Measurements from ENCODE around the gene TMA7B.

- TF ChIP-seq, protein P1, sequence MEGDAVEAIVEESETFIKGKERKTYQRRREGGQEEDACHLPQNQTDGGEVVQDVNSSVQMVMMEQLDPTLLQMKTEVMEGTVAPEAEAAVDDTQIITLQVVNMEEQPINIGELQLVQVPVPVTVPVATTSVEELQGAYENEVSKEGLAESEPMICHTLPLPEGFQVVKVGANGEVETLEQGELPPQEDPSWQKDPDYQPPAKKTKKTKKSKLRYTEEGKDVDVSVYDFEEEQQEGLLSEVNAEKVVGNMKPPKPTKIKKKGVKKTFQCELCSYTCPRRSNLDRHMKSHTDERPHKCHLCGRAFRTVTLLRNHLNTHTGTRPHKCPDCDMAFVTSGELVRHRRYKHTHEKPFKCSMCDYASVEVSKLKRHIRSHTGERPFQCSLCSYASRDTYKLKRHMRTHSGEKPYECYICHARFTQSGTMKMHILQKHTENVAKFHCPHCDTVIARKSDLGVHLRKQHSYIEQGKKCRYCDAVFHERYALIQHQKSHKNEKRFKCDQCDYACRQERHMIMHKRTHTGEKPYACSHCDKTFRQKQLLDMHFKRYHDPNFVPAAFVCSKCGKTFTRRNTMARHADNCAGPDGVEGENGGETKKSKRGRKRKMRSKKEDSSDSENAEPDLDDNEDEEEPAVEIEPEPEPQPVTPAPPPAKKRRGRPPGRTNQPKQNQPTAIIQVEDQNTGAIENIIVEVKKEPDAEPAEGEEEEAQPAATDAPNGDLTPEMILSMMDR (IDR thresholded peaks at IDR 0.05) = no peak
- no peak for TF ChIP-seq POLR2A (IDR thresholded peaks at IDR 0.05)
Observed at GRCh38 chr22:39995393-39996252, 35.4 kb downstream of the TMA7B start.

All from tibial nerve (tissue), 3 donors.